Activated B cell treated with CpG ODN at 0.5 μM for 24 hours (primary cell): ENCODE data around the gene TTC7B. TPM values are rescaled to one million over a fixed set of nuclear protein-coding genes. Genes with fewer than 3 reads are reported as not detected.

Source experiments
- ATAC-seq: fragments of 200-7000 bp; cut with Tn5 transposase; one replicate; pipeline ENCODE4 v1.10.0; 2021; ENCODE audit warnings: low read depth, mild to moderate bottlenecking, moderate library complexity
- CTCF ChIA-PET: fragments of 350-600 bp; sonication (Branson Sonifier 250); formaldehyde crosslinking; loops from one replicate; lab custom pipeline; 2021; ENCODE audit warnings: antibody characterized with exemption; lab: Charles Lee
- POLR2A ChIA-PET: fragments of 350-600 bp; sonication (Branson Sonifier 250); formaldehyde crosslinking; loops from one replicate; lab custom pipeline; 2021; ENCODE audit warnings: antibody characterized with exemption; lab: Charles Lee
- DNase-seq: peaks from one replicate; pipeline ENCODE4 v3.0.0; 2022
- H3K27ac Mint-ChIP-seq: one replicate; pipeline ENCODE4 v1.8.0; 2020; ENCODE audit warnings: mixed read lengths
- H3K27me3 Mint-ChIP-seq: one replicate; pipeline ENCODE4 v1.8.0; 2021; ENCODE audit warnings: mixed read lengths
- H3K36me3 Mint-ChIP-seq: one replicate; pipeline ENCODE4 v1.8.0; 2021; ENCODE audit warnings: low read depth, mixed read lengths
- H3K4me1 Mint-ChIP-seq: one replicate; pipeline ENCODE4 v1.8.0; 2021; ENCODE audit warnings: mixed read lengths
- H3K4me3 Mint-ChIP-seq: one replicate; pipeline ENCODE4 v1.8.0; 2020; ENCODE audit warnings: mild to moderate bottlenecking, mixed read lengths
- H3K9me3 Mint-ChIP-seq: one replicate; pipeline ENCODE4 v1.8.0; 2020; ENCODE audit warnings: mixed read lengths
- intact Hi-C: fragments of 100-400 bp; cut with micrococcal nuclease; formaldehyde crosslinking; loops from one replicate; pipeline ENCODE4 v1.15.1; 2024
- total RNA-seq: library from RNA; stranded (reverse); gene quantifications from 2 replicates; pipeline ENCODE4 v1.2.3, GENCODE V29; 2022
- TF ChIP-seq, protein P1 (sequence below): fragments of 200-600 bp; IDR thresholded peaks from one replicate; pipeline ENCODE4 v1.8.0; 2022; ENCODE audit warnings: antibody characterized with exemption, mild to moderate bottlenecking

TTC7B gene
- total RNA-seq, 1 donor from 2014 or later: 1.9 TPM

DNA sequence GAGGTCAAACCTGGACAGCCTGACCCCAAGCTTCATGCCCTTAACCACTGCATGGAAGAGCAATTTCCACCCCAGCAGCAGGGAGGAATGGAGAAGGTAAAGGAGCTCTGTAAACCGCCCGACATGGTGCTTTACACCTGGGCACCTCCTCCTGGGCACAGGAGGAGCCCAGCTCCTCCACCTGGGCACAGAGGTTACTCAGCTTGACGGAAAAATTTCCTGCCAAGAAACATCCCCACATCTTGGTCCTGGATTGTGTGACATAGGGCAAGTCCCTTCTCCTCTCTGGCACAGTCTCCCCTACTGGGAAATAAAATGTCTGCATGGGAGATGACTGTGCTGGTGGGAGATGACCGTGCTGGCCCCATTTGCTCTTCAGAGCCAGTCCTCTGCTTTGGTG, 40.8 kb downstream of the TTC7B start:
- Mint-ChIP-seq H3K27me3 (no peaks in the 10 kb centered on the region), H3K4me3 (no peak overlapping the region), H3K36me3 (no peaks in the 10 kb centered on the region), H3K4me1 (no peaks in the 10 kb centered on the region), H3K27ac (no peak overlapping the region), H3K9me3 (no peaks in the 10 kb centered on the region)
- POLR2A ChIA-PET: no interaction called here
- no peak for ATAC-seq
- intact Hi-C loops: no loop called here
- CTCF ChIA-PET: no interaction called here
- no peak for DNase-seq
- TF ChIP-seq, protein P1, sequence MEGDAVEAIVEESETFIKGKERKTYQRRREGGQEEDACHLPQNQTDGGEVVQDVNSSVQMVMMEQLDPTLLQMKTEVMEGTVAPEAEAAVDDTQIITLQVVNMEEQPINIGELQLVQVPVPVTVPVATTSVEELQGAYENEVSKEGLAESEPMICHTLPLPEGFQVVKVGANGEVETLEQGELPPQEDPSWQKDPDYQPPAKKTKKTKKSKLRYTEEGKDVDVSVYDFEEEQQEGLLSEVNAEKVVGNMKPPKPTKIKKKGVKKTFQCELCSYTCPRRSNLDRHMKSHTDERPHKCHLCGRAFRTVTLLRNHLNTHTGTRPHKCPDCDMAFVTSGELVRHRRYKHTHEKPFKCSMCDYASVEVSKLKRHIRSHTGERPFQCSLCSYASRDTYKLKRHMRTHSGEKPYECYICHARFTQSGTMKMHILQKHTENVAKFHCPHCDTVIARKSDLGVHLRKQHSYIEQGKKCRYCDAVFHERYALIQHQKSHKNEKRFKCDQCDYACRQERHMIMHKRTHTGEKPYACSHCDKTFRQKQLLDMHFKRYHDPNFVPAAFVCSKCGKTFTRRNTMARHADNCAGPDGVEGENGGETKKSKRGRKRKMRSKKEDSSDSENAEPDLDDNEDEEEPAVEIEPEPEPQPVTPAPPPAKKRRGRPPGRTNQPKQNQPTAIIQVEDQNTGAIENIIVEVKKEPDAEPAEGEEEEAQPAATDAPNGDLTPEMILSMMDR: no peak

DNA sequence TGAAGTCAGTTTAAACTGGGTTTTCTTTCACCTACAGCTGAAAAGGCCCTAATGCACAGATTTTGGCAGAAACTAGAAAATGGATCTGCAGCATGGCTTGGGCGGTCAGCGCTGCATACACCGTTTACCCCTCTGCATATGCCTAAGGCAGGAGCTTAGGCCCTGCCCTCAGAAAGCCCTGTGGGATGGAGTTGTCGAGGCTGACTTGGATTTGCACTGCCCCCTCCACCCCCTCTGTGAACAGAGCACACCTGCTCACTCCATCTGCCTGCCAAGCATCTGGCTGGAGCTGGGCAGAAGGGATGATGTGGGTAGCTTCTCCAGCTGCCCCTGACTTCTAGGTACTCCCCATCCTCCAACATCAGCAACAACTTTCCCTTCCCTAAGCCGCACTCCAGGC, 41.9 kb downstream of the TTC7B start:
- DNase-seq (no peak), ATAC-seq (no peak)
- intact Hi-C loops: no loop called here
- ChIA-PET CTCF (no interaction called here), POLR2A (no interaction called here)
- H3K27ac Mint-ChIP-seq: no peak overlapping the region
- TF ChIP-seq, protein P1: no peak
- H3K27me3 Mint-ChIP-seq: no peaks in the 10 kb centered on the region
- H3K4me3 Mint-ChIP-seq: no peak overlapping the region
- H3K4me1 Mint-ChIP-seq: no peaks in the 10 kb centered on the region
- no peaks in the 10 kb centered on the region for H3K36me3 Mint-ChIP-seq
- H3K9me3 Mint-ChIP-seq: peaks cover 2% of the 10 kb centered on the region

DNA sequence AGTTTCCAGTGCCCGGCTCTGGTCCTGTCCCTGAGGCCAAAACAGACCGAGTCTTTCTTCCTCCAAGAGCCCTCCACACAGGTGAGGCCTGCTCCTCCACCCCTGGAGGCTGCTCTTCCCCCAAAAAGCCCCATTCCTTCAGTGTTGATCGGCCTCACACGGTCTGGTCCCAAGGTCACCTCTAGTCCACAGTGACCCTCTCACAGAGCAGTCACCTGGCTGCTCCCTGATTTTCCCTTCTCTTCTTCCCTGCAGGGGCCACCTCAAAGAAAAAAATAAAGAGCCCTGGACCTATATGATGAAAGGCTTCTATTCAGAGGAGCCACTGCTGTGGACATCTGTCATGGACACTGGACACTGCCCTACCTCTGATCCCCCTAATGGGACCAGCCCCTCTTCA, 42.5 kb downstream of the TTC7B start:
- H3K4me3 Mint-ChIP-seq: no peak overlapping the region
- no peaks in the 10 kb centered on the region for H3K36me3 Mint-ChIP-seq
- H3K27me3 Mint-ChIP-seq: no peaks in the 10 kb centered on the region
- ATAC-seq (no peak), DNase-seq (no peak)
- peaks cover 2% of the 10 kb centered on the region for H3K9me3 Mint-ChIP-seq
- no peaks in the 10 kb centered on the region for H3K4me1 Mint-ChIP-seq
- CTCF ChIA-PET: no interaction called here
- intact Hi-C loops: no loop called here
- H3K27ac Mint-ChIP-seq: no peak overlapping the region
- POLR2A ChIA-PET: no interaction called here
- TF ChIP-seq, protein P1: no peak

DNA sequence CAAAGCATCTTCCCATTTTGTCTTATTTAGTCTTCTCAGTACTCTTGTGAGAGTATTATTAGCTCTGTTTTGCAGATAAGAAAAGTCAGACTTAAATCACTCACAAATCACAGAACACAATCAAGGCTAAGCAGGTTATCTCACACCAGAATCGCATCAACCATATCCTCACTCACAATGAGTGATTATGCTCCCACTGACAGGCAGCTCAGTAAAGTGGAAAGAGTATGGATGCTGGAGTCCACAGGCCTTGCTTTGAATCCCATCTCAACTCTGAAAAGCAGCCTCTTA, 43.1 kb downstream of the TTC7B start:
- DNase-seq: no peak
- intact Hi-C loops: no loop called here
- ATAC-seq: no peak
- Mint-ChIP-seq H3K27ac (no peak overlapping the region), H3K4me3 (no peak overlapping the region), H3K9me3 (peaks cover 6% of the 10 kb centered on the region), H3K4me1 (no peaks in the 10 kb centered on the region), H3K36me3 (peaks cover 2% of the 10 kb centered on the region), H3K27me3 (no peaks in the 10 kb centered on the region)
- ChIA-PET CTCF (no interaction called here), POLR2A (no interaction called here)
- TF ChIP-seq, protein P1: no peak

DNA sequence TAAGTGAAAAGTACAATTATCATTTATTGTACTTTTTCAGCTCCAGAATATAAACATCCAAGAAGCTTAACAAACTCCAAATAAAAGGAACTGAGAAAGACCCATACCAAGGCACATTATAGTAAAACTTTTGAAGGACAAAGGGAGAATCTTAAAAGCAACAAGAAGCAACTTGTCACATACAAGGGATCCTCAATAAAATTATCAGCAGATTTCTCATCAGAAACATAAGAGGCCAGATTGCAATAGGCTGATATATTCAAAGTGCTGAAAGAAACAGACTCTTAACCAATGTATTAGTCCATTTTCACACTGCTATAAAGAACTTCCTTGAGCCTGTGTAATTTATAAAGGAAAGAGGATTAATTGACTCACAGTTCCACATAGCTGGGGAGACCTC, 48.3 kb downstream of the TTC7B start:
- Mint-ChIP-seq H3K4me1 (no peaks in the 10 kb centered on the region), H3K4me3 (no peak overlapping the region), H3K27me3 (peaks cover 3% of the 10 kb centered on the region), H3K9me3 (peaks cover 29% of the 10 kb centered on the region), H3K36me3 (peaks cover 9% of the 10 kb centered on the region), H3K27ac (no peak overlapping the region)
- ChIA-PET CTCF (interaction anchor here (1.3 kb wide), 1 partner anchor 10 kb away, joined by 5 read pairs; no protein-coding TSS in a partner anchor), POLR2A (no interaction called here)
- intact Hi-C loops: no loop called here
- TF ChIP-seq, protein P1: no peak
- ATAC-seq (no peak), DNase-seq (no peak)
